LHCN-M2 (cell line): ENCODE measurements around the gene PROP1. TPM values are rescaled to one million over a fixed set of nuclear protein-coding genes. Genes with fewer than 3 reads are reported as not detected.
A peak's percentile ranks its signal among the peaks of the same experiment; 100 is the strongest.
"Not testable (repeated sequence)": the region's sequence is repeated elsewhere in the genome, so short reads cannot be mapped to it uniquely, and the experiment has no call there.

Source experiments
- DNase-seq: peaks from one replicate; pipeline ENCODE4 v3.0.0-alpha.2; 2012; ENCODE audit warnings: low read depth
- total RNA-seq: library from RNA; depleted of rRNA; stranded (reverse); fragments of >200 nt; gene quantifications from 2 replicates; pipeline ENCODE4 v1.2.3, GENCODE V29; 2014; rRNA removed

Gene PROP1
- total RNA-seq, 1 experiment from 2014 or later, result not detected

DNA sequence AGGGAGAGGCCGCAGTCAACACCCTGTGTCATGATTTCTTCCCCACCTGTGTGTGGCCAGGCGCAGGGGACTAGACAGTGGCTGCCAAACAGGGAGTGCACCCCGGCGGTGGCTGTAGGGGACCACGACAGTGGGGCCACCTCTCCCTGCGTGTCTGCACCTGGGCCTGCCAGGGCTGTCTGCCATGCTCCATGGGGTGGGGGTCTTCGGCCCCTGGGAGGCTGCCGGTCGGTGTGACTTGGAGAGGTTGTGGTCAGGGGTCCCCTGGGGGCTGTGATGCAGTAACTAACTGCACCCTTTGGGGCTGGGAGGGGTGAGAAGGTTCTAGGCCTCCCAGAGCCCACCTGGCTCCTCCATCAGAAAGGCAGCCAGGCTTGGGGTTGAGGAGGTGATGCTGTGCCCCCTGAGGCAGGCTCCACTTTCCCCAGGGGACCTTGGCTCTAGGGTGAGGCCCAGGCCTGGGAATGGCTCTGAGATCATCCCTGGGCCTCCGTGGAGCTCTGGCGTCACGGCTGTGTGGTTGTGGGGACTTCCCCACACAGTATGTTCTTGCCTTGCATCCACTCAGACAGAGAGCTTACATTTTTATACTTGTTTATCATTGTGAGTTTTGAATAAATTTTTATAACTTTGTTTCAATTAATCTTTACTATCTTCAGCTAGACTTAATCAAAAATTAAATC, 50.3 kb downstream of the PROP1 start:
- DNase-seq, result not testable (repeated sequence)

DNA sequence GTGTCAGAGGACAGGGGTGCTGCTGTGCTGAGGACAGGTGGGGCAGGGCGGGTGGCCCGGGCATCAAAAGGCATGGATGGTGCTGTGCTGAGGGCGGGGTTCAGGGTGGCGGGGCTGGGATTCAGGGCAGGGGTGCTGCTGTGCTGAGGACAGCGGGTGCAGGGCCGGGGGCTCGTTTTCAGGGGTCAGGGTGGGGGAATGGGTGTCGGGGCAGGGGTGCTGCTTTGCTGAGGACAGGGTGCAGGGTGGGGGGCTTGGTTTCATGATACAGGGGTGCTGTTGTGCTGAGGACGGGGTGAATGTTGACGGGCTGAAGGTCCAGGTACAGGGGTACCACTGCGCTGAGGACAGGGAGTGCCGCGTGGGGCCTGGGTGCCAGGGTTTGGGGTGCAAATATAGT, 50.9 kb downstream of the PROP1 start:
- not testable (repeated sequence) for DNase-seq

DNA sequence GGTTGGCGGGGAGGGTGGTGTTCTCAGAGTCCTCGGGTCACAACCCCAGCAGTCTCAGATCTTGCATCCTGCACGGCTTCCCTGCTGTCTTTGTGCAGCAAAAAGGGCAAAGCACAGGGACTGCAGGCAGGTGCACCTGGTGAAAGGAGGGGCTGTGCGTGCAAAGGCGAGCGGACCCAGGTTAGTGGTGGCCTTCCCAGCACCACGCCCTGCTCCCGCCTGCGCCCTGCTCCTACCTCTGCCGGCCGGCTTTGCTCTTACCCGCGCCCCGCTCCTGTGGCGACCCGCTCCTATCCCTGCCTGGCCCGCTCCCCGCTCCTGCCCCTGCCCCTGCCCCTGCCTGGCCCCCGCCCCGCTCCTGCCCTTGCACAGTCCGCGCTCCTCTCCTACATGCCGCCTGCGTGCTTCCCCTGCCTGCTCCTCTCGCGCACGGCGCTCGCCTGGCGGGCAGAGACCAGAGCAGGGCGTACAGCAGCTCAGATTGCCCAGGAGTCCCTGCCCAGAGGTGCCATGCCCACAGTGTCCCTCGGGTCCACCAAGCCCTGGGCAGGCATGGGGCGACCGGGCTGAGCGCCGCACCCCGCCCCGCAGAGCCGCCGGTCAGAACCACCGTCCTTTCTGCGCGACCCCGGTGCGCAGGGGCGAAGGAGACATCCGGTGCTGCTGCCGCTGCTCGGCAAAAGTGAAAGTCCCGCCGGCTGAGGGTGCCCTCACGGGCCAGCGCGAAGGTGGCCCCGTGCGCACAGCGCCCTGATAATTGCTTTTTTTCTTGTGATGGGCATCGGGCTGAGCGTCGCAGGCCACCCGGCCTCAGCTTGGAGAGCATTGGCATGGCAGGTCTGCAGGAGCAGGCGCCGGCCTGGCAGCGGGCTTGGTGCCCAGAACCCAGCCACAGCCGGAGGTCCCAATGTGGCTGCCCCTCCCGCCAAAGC, 52.0 kb downstream of the PROP1 start:
- peak; percentile 1 for DNase-seq

DNA sequence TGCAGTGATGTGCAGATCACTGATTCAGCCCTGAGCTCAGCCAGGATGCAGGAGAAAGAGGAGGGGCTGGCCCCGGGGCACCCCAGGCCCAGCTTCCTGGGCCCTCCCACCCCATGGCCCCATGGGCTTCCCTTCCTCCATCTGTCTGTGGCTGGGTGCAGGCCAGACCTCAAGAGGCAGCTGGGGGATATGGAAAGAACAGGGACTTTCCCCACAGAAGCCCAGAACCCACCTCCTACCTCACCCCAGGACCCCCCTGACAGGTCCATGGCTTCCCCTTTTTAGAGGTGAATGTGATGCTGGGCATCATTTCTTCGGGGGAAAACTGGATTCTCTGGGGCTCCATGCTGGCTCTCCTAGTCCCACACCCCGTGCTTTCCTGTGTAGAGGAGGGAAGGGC, 53.1 kb downstream of the PROP1 start:
- DNase-seq, result not testable (repeated sequence)

Other genes with a start within 250 kb of the PROP1 start
- not detected in 2 replicates for gene FAM153A, start 213.3 kb downstream of the PROP1 start, total RNA-seq
- gene N4BP3, start 117.3 kb upstream of the PROP1 start, total RNA-seq, result 0.06 and 0.13 TPM in 2 replicates
- gene RMND5B, start 134.8 kb upstream of the PROP1 start, total RNA-seq, result 12.0 and 14.4 TPM in 2 replicates
- gene NHP2, start 157.6 kb upstream of the PROP1 start, total RNA-seq, result 404 and 428 TPM in 2 replicates
- not detected in 2 replicates for gene GMCL2, start 191.1 kb upstream of the PROP1 start, total RNA-seq
- 145 TPM in 2 replicates for gene HNRNPAB, start 208.3 kb upstream of the PROP1 start, total RNA-seq
- 13.8 and 17.7 TPM in 2 replicates for gene PHYKPL, start 236.6 kb upstream of the PROP1 start, total RNA-seq